SJSA1 (cell line): ENCODE results near the gene GPR32. TPM values are rescaled to one million over a fixed set of nuclear protein-coding genes. Genes with fewer than 3 reads are reported as not detected.

Source experiments
- total RNA-seq: library from RNA; depleted of rRNA; stranded (reverse); fragments of >200 nt; shearing (Covaris generic); gene quantifications from 2 replicates; pipeline ENCODE4 v1.2.3, GENCODE V29; 2014; rRNA removed

GPR32 gene
- total RNA-seq, 1 experiment from 2014 or later = not detected

Other genes with a start within 250 kb of the GPR32 start
- not detected in 2 replicates for gene LRRC4B, start 202.0 kb upstream of the GPR32 start, total RNA-seq
- not detected in 2 replicates for gene SYT3, start 130.6 kb upstream of the GPR32 start, total RNA-seq
- not detected in 2 replicates for gene C19orf81, start 121.0 kb upstream of the GPR32 start, total RNA-seq
- not detected in 2 replicates for gene SHANK1, start 50.7 kb upstream of the GPR32 start, total RNA-seq
- 0.56 and 1.7 TPM in 2 replicates for gene CLEC11A, start 47.1 kb upstream of the GPR32 start, total RNA-seq
- not detected in 2 replicates for gene ACP4, start 20.0 kb downstream of the GPR32 start, total RNA-seq
- gene KLK1, start 53.3 kb downstream of the GPR32 start, total RNA-seq = not detected in 2 replicates
- not detected in 2 replicates for gene KLK15, start 63.1 kb downstream of the GPR32 start, total RNA-seq
- not detected in 2 replicates for gene KLK3, start 84.5 kb downstream of the GPR32 start, total RNA-seq
- not detected in 2 replicates for gene KLK2, start 103.0 kb downstream of the GPR32 start, total RNA-seq
- not detected in 2 replicates for gene KLK4, start 140.9 kb downstream of the GPR32 start, total RNA-seq
- not detected in 2 replicates for gene KLK5, start 182.6 kb downstream of the GPR32 start, total RNA-seq
- gene KLK6, start 199.1 kb downstream of the GPR32 start, total RNA-seq = not detected in 2 replicates
- gene KLK7, start 213.5 kb downstream of the GPR32 start, total RNA-seq = not detected in 2 replicates
- gene KLK8, start 231.1 kb downstream of the GPR32 start, total RNA-seq = not detected in 2 replicates
- gene KLK10, start 249.2 kb downstream of the GPR32 start, total RNA-seq = not detected in 2 replicates